Peyer's patch (tissue), 4 donors: ENCODE measurements around the gene EPHB1.

Experiments used
- POLR2A ChIP-seq, 2 donors: fragments of 450-650 bp; IDR thresholded peaks; one replicate each; pipeline ENCODE4 v1.5.1; 2017; ENCODE audit warnings: antibody characterized with exemption in 2 of 2, mild to moderate bottlenecking in 2 of 2, moderate library complexity in 2 of 2
- TF ChIP-seq, protein P1 (sequence below), 6 experiments: fragments of 450-650 bp in 4 of 6; fragments of 200-600 bp in 2 of 6; sonication (generic) in 1 of 6; IDR thresholded peaks; one replicate each; pipeline ENCODE4 v1.5.1; 2017 to 2019; ENCODE audit warnings: antibody characterized with exemption in 6 of 6, mild to moderate bottlenecking in 3 of 6, moderate library complexity in 1 of 6

DNA sequence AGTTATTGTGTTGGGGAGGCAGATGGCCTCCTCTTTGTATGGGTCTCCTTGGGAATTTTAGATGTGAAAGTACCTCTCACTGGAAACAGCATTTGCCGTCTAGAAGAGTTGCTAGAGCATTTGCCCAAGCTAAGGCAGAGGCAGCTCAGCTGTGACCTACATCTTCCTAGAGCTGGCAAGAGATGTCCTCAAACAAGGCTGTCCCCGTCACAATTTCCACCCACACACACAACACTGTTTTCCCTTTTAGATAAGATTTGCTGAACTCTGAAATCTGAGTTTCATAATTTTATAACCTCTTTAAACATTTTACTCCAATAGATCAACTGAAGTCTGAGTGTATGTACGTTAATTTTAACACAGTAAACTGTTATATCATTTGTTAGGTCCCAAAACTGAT is 352.6 kb downstream of the EPHB1 start:
- TF ChIP-seq, protein P1, sequence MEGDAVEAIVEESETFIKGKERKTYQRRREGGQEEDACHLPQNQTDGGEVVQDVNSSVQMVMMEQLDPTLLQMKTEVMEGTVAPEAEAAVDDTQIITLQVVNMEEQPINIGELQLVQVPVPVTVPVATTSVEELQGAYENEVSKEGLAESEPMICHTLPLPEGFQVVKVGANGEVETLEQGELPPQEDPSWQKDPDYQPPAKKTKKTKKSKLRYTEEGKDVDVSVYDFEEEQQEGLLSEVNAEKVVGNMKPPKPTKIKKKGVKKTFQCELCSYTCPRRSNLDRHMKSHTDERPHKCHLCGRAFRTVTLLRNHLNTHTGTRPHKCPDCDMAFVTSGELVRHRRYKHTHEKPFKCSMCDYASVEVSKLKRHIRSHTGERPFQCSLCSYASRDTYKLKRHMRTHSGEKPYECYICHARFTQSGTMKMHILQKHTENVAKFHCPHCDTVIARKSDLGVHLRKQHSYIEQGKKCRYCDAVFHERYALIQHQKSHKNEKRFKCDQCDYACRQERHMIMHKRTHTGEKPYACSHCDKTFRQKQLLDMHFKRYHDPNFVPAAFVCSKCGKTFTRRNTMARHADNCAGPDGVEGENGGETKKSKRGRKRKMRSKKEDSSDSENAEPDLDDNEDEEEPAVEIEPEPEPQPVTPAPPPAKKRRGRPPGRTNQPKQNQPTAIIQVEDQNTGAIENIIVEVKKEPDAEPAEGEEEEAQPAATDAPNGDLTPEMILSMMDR (IDR thresholded peaks at IDR 0.05), result no peak
- no peak for TF ChIP-seq POLR2A (IDR thresholded peaks at IDR 0.05)
